ENCODE measurements around the gene UBASH3B.

Gene UBASH3B

GRCh38 chr11:122715548-122716440 is 60.3 kb downstream of the UBASH3B start:
- no peak overlapping the region for H3K4me3 ChIP-seq (ENCODE audit: low read depth, low read length)
- no peak for TF ChIP-seq CTCF (IDR thresholded peaks at IDR 0.05; ENCODE audit: low read depth, low read length)

- no peak overlapping the region for H3K4me3 ChIP-seq (ENCODE audit: low read depth, low read length)
- TF ChIP-seq CTCF (IDR thresholded peaks at IDR 0.05; ENCODE audit: low read depth, low read length) = no peak
These were observed 61.8 kb downstream of the UBASH3B start for GRCh38 chr11:122717264-122717867.

- no peak overlapping the region for H3K4me3 ChIP-seq (ENCODE audit: low read depth, low read length)
- TF ChIP-seq CTCF (IDR thresholded peaks at IDR 0.05; ENCODE audit: low read depth, low read length) = no peak
These were observed 64.8 kb downstream of the UBASH3B start for GRCh38 chr11:122720107-122720881.

GRCh38 chr11:122721201-122721963 is 65.9 kb downstream of the UBASH3B start:
- no peak overlapping the region for H3K4me3 ChIP-seq (ENCODE audit: low read depth, low read length)

GRCh38 chr11:122721964-122722266 is 66.4 kb downstream of the UBASH3B start:
- TF ChIP-seq CTCF (IDR thresholded peaks at IDR 0.05; ENCODE audit: low read depth, low read length) = no peak
- H3K4me3 ChIP-seq (ENCODE audit: low read depth, low read length) = no peak overlapping the region

More at GRCh38 chr11:122721201-122721963, 65.9 kb downstream of the UBASH3B start:
- no peak for TF ChIP-seq CTCF (IDR thresholded peaks at IDR 0.05; ENCODE audit: low read depth, low read length)

GRCh38 chr11:122723106-122723505 is 67.6 kb downstream of the UBASH3B start:
- no peak for TF ChIP-seq CTCF (IDR thresholded peaks at IDR 0.05; ENCODE audit: low read depth, low read length)
- H3K4me3 ChIP-seq (ENCODE audit: low read depth, low read length) = no peak overlapping the region

All from WI38 (cell line).